KMS-11 (cell line): ENCODE data around the gene UBE2R2.
A peak's percentile ranks its signal among the peaks of the same experiment; 100 is the strongest.

Experiments used
- H2AFZ ChIP-seq: fragments of 200-600 bp; sonication (generic); 2 replicates; pipeline ENCODE4 v1.6.1; 2016; ENCODE audit warnings: antibody characterized with exemption, mixed run types, low read depth
- H3K27ac ChIP-seq: fragments of 200-600 bp; sonication (generic); 2 replicates; pipeline ENCODE4 v1.6.1; 2016; ENCODE audit warnings: mild to moderate bottlenecking, mixed run types
- H3K27me3 ChIP-seq: fragments of 200-600 bp; sonication (generic); 2 replicates; pipeline ENCODE4 v1.6.1; 2017; ENCODE audit warnings: mild to moderate bottlenecking, low read depth, mixed run types, moderate library complexity; ENCODE audit not compliant: insufficient read depth
- H3K36me3 ChIP-seq: fragments of 200-600 bp; sonication (generic); 2 replicates; pipeline ENCODE4 v1.6.1; 2017; ENCODE audit warnings: mild to moderate bottlenecking, mixed run types; ENCODE audit not compliant: insufficient read depth
- H3K4me1 ChIP-seq: fragments of 200-600 bp; sonication (generic); 2 replicates; pipeline ENCODE4 v1.6.1; 2016; ENCODE audit warnings: mild to moderate bottlenecking, low read depth, mixed run types; ENCODE audit not compliant: poor library complexity, severe bottlenecking
- H3K4me2 ChIP-seq: fragments of 200-600 bp; sonication (generic); 2 replicates; pipeline ENCODE4 v1.7.0; 2016; ENCODE audit warnings: mild to moderate bottlenecking, mixed run types
- H3K4me3 ChIP-seq: fragments of 200-600 bp; sonication (generic); IDR thresholded peaks from 2 replicates; pipeline ENCODE4 v1.6.1; 2017; ENCODE audit warnings: low read depth, low read length, mixed read lengths; ENCODE audit not compliant: insufficient read depth
- H3K79me2 ChIP-seq: fragments of 200-600 bp; sonication (generic); 2 replicates; pipeline ENCODE4 v1.6.1; 2016; ENCODE audit warnings: low read depth, mixed run types; ENCODE audit not compliant: insufficient read depth
- H3K9ac ChIP-seq: fragments of 200-600 bp; sonication (generic); 2 replicates; pipeline ENCODE4 v1.6.1; 2016; ENCODE audit warnings: mild to moderate bottlenecking, mixed run types
- H4K20me1 ChIP-seq: fragments of 200-600 bp; sonication (generic); 2 replicates; pipeline ENCODE4 v1.6.1; 2016; ENCODE audit warnings: mild to moderate bottlenecking, mixed run types; ENCODE audit not compliant: insufficient read depth
- CTCF ChIP-seq: fragments of 200-600 bp; sonication (generic); conservative IDR thresholded peaks from 2 replicates; pipeline ENCODE4 v1.6.1; 2017; ENCODE audit warnings: low read depth, mild to moderate bottlenecking, antibody characterized with exemption, low read length, moderate library complexity, mixed read lengths

UBE2R2 gene

GRCh38 chr9:33852216-33852826, 35.4 kb downstream of the UBE2R2 start:
- Histone ChIP-seq H3K27ac (no peak overlapping the region), H3K4me2 (no peak overlapping the region), H3K79me2 (peaks cover 75% of the 10 kb centered on the region; the same call in 1 of the 2 replicates), H4K20me1 (0 out of 2 replicates have a peak, but pooled peaks cover 3% of the 10 kb centered on the region), H3K9ac (no peak overlapping the region), H3K4me3 (no peak overlapping the region), H3K36me3 (no peaks in the 10 kb centered on the region), H3K27me3 (no peaks in the 10 kb centered on the region), H2AFZ (no peak overlapping the region), H3K4me1 (peaks cover 18% of the 10 kb centered on the region)
- peak; percentile 56 for TF ChIP-seq CTCF

- TF ChIP-seq CTCF: no peak
- no peak overlapping the region for H3K9ac ChIP-seq
- peaks cover 4% of the 10 kb centered on the region; the same call in 1 of the 2 replicates for H4K20me1 ChIP-seq
- no peak overlapping the region for H3K4me2 ChIP-seq
- no peak overlapping the region for H2AFZ ChIP-seq
- H3K4me3 ChIP-seq: no peak overlapping the region
- H3K27me3 ChIP-seq: no peaks in the 10 kb centered on the region
- H3K4me1 ChIP-seq: peaks cover 13% of the 10 kb centered on the region
- H3K79me2 ChIP-seq: peaks cover 74% of the 10 kb centered on the region; the same call in 1 of the 2 replicates
- no peaks in the 10 kb centered on the region for H3K36me3 ChIP-seq
- H3K27ac ChIP-seq: no peak overlapping the region
Measured at GRCh38 chr9:33856247-33856646, 39.3 kb downstream of the UBE2R2 start.

GRCh38 chr9:33858423-33858822, 41.5 kb downstream of the UBE2R2 start:
- Histone ChIP-seq H3K36me3 (no peaks in the 10 kb centered on the region), H3K27me3 (no peaks in the 10 kb centered on the region), H3K4me3 (no peak overlapping the region), H3K4me2 (no peak overlapping the region), H3K27ac (no peak overlapping the region), H4K20me1 (peaks cover 4% of the 10 kb centered on the region; the same call in 1 of the 2 replicates), H3K4me1 (no peaks in the 10 kb centered on the region), H3K9ac (no peak overlapping the region), H3K79me2 (peaks cover 62% of the 10 kb centered on the region; the same call in 1 of the 2 replicates), H2AFZ (no peak overlapping the region)
- TF ChIP-seq CTCF: no peak

GRCh38 chr9:33860200-33860871, 43.4 kb downstream of the UBE2R2 start:
- H3K9ac ChIP-seq: no peak overlapping the region
- 0 out of 2 replicates have a peak overlapping the region, but pooled peaks have one; percentile 0 for H3K27ac ChIP-seq

More at GRCh38 chr9:33860200-33860871, 43.4 kb downstream of the UBE2R2 start:
- H2AFZ ChIP-seq: no peak overlapping the region
- no peak for TF ChIP-seq CTCF
- peaks cover 59% of the 10 kb centered on the region; the same call in 1 of the 2 replicates for H3K79me2 ChIP-seq
- H3K36me3 ChIP-seq: no peaks in the 10 kb centered on the region
- no peaks in the 10 kb centered on the region for H3K27me3 ChIP-seq
- peaks cover 4% of the 10 kb centered on the region; the same call in 1 of the 2 replicates for H4K20me1 ChIP-seq
- H3K4me2 ChIP-seq: no peak overlapping the region
- no peaks in the 10 kb centered on the region for H3K4me1 ChIP-seq
- H3K4me3 ChIP-seq: no peak overlapping the region
